Fibroblast of lung (primary cell): Measurements from ENCODE around the gene THRA. TPM values are rescaled to one million over a fixed set of nuclear protein-coding genes. Genes with fewer than 3 reads are reported as not detected.

Experiments used
- DNase-seq, 2 donors: peaks; one replicate each; pipeline versions ENCODE4 v3.0.0 to v3.0.0-alpha.2; 2010; ENCODE audit warnings: low read depth in 2 of 2
- H2AFZ ChIP-seq: 2 replicates; pipeline ENCODE4 v1.5.1; 2012; ENCODE audit warnings: low read length, control low read depth, inconsistent platforms
- H3K27ac ChIP-seq: 2 replicates; pipeline ENCODE4 v1.5.1; 2011; ENCODE audit warnings: low read length, control low read depth; ENCODE audit not compliant: insufficient read depth
- H3K27me3 ChIP-seq: 2 replicates; pipeline ENCODE4 v1.5.1; 2011; ENCODE audit warnings: mild to moderate bottlenecking, low read length; ENCODE audit not compliant: control insufficient read depth, insufficient read depth
- H3K36me3 ChIP-seq: 2 replicates; pipeline ENCODE4 v1.5.1; 2011; ENCODE audit warnings: low read length; ENCODE audit not compliant: control insufficient read depth, insufficient read depth
- H3K4me1 ChIP-seq: 2 replicates; pipeline ENCODE4 v1.5.1; 2011; ENCODE audit warnings: low read length; ENCODE audit not compliant: control insufficient read depth, insufficient read depth; ENCODE audit errors: extremely low read depth
- H3K4me2 ChIP-seq: 2 replicates; pipeline ENCODE4 v1.5.1; 2011; ENCODE audit warnings: low read length, control low read depth; ENCODE audit not compliant: insufficient read depth; ENCODE audit errors: extremely low read depth
- H3K4me3 ChIP-seq, 4 experiments: fragments of 200-600 bp in 1 of 4; sonication (generic) in 1 of 4; replicated peaks in 1 of 4; 2 replicates each; pipeline ENCODE4 v1.5.1; 2011 to 2016; ENCODE audit warnings: low read length in 4 of 4, low read depth in 3 of 4, mild to moderate bottlenecking in 3 of 4, control low read depth in 2 of 4, inconsistent platforms in 1 of 4, mixed read lengths in 1 of 4; ENCODE audit not compliant: insufficient read depth in 1 of 4; ENCODE audit errors: control extremely low read depth in 1 of 4
- H3K79me2 ChIP-seq: 2 replicates; pipeline ENCODE4 v1.5.1; 2012; ENCODE audit warnings: mild to moderate bottlenecking, low read length, inconsistent platforms; ENCODE audit not compliant: control insufficient read depth, insufficient read depth
- H3K9ac ChIP-seq: 2 replicates; pipeline ENCODE4 v1.5.1; 2011; ENCODE audit warnings: mild to moderate bottlenecking, low read length, control low read depth; ENCODE audit not compliant: insufficient read depth
- H3K9me3 ChIP-seq: 2 replicates; pipeline ENCODE4 v1.5.1; 2012; ENCODE audit warnings: low read depth, low read length; ENCODE audit not compliant: control insufficient read depth, insufficient read depth
- H4K20me1 ChIP-seq: 2 replicates; pipeline ENCODE4 v1.5.1; 2011; ENCODE audit warnings: low read length; ENCODE audit not compliant: control insufficient read depth, insufficient read depth; ENCODE audit errors: extremely low read depth
- CTCF ChIP-seq, 2 donors: IDR thresholded peaks in 1 of 2; conservative IDR thresholded peaks in 1 of 2; 1 replicate in 1 of 2; 2 replicates in 1 of 2; pipeline ENCODE4 v1.5.1; 2011 to 2012; ENCODE audit warnings: low read length in 2 of 2, control low read depth in 1 of 2, inconsistent platforms in 1 of 2, low read depth in 1 of 2, mild to moderate bottlenecking in 1 of 2
- EZH2 ChIP-seq: IDR thresholded peaks from 2 replicates; pipeline ENCODE4 v1.5.1; 2012; ENCODE audit warnings: low read length, control low read depth, mild to moderate bottlenecking; ENCODE audit errors: missing control alignments
- polyA plus RNA-seq, 2 donors: library from polyadenylated mRNA; depleted of rRNA in 1 of 2; stranded (reverse) in 1 of 2; unstranded in 1 of 2; fragments of >200 nt; gene quantifications; 2 replicates each; pipeline ENCODE4 v1.2.1, GENCODE V29; 2011 to 2012; ENCODE audit warnings: missing spikeins in 1 of 2
- total RNA-seq: library from RNA; depleted of rRNA; stranded (reverse); fragments of >200 nt; gene quantifications from 2 replicates; pipeline ENCODE4 v1.2.1, GENCODE V29; 2014

Gene THRA
- total and polyA plus RNA-seq, 2 donors (not counting 1 experiment from before 2014, with no cell fraction given): 27.2 to 52.8 TPM

GRCh38 chr17:40105861-40106759, 43.3 kb downstream of the THRA start:
- Histone ChIP-seq H3K9ac (no peak overlapping the region), H3K4me2 (peak overlapping the region; percentile 33), H3K4me1 (peaks cover 40% of the 10 kb centered on the region), H3K4me3 (no peak overlapping the region), H3K27ac (peak overlapping the region; percentile 40), H3K27me3 (no peaks in the 10 kb centered on the region), H3K79me2 (no peaks in the 10 kb centered on the region), H3K36me3 (no peaks in the 10 kb centered on the region), H4K20me1 (no peaks in the 10 kb centered on the region), H3K9me3 (no peaks in the 10 kb centered on the region), H2AFZ (peak overlapping the region; percentile 42)
- TF ChIP-seq EZH2 (no peak), CTCF (conservative IDR thresholded peaks at IDR 0.05 in 1 of 2, IDR thresholded peaks at IDR 0.05 in 1 of 2; ENCODE audit: low read depth in 1 of 2, low read length in 2 of 2) (no peak)
- no peak for DNase-seq

- Histone ChIP-seq H3K79me2 (no peaks in the 10 kb centered on the region), H3K27ac (peak overlapping the region; percentile 96), H4K20me1 (no peaks in the 10 kb centered on the region), H3K9ac (no peak overlapping the region), H3K4me3 (no peak overlapping the region), H3K27me3 (no peaks in the 10 kb centered on the region), H3K4me2 (peak overlapping the region; percentile 45), H3K36me3 (no peaks in the 10 kb centered on the region), H3K4me1 (peaks cover 44% of the 10 kb centered on the region), H2AFZ (peak overlapping the region; percentile 42), H3K9me3 (no peaks in the 10 kb centered on the region)
- peak in 1 of 2 donors; percentile 53 for DNase-seq
- TF ChIP-seq EZH2: no peak
- TF ChIP-seq CTCF (conservative IDR thresholded peaks at IDR 0.05 in 1 of 2, IDR thresholded peaks at IDR 0.05 in 1 of 2; ENCODE audit: low read depth in 1 of 2, low read length in 2 of 2): no peak
Observed at GRCh38 chr17:40106760-40107521, 44.2 kb downstream of the THRA start.

GRCh38 chr17:40107522-40108174, 44.9 kb downstream of the THRA start:
- Histone ChIP-seq H3K79me2 (no peaks in the 10 kb centered on the region), H3K4me1 (peaks cover 51% of the 10 kb centered on the region), H3K27me3 (no peaks in the 10 kb centered on the region), H3K36me3 (no peaks in the 10 kb centered on the region), H3K9me3 (no peaks in the 10 kb centered on the region), H3K27ac (peak overlapping the region; percentile 96), H3K4me2 (peak overlapping the region; percentile 45), H3K9ac (peak overlapping the region; percentile 58), H2AFZ (peak overlapping the region; percentile 47), H3K4me3 (no peak overlapping the region), H4K20me1 (no peaks in the 10 kb centered on the region)
- no peak for DNase-seq
- no peak for TF ChIP-seq CTCF (conservative IDR thresholded peaks at IDR 0.05 in 1 of 2, IDR thresholded peaks at IDR 0.05 in 1 of 2; ENCODE audit: low read depth in 1 of 2, low read length in 2 of 2)
- no peak for TF ChIP-seq EZH2
